ENCODE measurements around the gene RIC8A. TPM values are rescaled to one million over a fixed set of nuclear protein-coding genes. Genes with fewer than 3 reads are reported as not detected.
A peak's percentile ranks its signal among the peaks of the same experiment; 100 is the strongest.

RIC8A gene
- total RNA-seq, 1 experiment from 2014 or later = 91.3 TPM

DNA sequence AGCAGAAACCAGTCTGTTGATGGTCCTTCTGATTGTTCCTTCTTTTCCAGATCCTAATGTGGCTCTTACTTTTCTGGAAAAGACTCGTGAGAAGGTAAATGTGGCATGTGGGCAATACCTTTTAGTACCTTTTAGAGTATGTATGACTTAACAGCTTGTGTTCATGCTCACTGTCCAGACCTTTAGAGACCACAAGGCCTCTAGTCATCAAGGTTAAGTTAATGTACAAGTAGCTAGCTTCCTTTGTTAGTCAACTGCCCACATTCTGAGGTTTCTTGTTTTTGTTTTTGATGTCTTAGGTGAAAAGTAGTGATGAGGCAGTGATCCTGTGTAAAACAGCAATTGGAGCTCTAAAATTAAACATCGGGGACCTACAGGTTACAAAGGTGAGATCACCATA lies 36.9 kb downstream of the RIC8A start:
- no peak for DNase-seq (ENCODE audit: low read depth)

DNA sequence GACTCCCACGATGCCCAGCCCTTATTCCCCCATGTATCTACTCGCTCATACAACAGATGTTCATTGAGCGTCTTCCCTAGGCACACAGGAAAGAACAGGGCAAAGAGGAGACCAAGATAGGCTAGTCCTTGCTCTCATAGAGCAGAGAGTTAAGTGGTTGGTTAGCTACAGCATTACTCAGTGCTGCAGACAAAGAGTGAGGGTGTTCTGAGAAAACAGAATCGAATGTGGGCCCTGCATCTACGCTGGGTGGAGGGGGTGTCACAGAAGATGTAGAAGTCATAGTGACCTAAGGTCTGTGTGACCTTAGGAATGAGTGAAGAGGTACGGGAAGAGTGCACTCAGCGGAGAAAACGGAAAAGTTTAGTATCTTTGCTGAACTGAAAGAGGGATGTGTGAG lies 41.6 kb downstream of the RIC8A start:
- no peak for DNase-seq (ENCODE audit: low read depth)

DNA sequence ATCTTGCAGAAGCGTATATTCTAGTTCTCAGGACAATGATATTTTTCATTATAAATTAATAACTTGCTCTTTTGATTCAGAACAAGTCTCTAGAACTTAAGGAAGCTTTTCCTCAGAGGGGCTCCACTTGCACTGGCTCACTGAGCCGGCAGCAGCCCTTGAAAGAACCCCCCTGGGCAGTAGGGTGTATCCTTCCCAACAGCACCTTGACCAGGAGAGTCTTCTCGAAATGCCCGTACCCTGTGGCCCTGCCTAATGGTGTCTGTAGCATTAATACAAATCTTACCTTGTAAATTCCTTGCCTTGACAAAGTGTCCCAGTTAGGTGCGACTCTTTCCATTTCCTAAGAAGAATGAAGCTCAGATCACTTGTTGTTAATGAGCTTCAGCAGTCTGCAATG lies 42.8 kb downstream of the RIC8A start:
- DNase-seq (ENCODE audit: low read depth) = no peak

DNA sequence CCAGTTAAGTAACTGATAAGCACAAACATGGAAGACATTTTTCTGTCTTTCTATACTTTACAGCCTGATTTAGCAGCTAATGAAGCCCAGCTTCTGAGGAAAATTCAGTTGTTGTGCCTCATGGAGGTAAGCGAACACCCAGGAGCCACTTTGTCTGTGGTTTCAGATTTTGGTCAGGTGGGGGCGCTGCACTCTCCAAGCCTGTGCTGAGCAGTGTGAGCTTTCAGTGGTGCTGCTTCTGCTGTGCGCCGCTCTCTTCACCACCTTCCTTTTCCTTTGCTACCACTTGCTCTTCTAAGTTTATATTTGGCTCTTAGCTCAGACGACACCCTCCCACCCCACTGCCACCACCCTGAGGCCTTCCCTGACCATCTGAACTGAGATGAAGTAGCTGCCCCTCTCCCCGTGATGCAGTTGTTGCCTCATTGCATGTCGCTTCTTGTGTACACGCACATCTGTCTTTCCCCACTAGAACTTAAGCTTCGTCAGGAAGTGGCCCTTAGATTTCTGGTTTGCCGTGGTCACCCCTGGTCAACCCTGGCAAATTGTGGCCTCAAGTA lies 43.3 kb downstream of the RIC8A start:
- DNase-seq (ENCODE audit: low read depth) = peak; percentile 16

DNA sequence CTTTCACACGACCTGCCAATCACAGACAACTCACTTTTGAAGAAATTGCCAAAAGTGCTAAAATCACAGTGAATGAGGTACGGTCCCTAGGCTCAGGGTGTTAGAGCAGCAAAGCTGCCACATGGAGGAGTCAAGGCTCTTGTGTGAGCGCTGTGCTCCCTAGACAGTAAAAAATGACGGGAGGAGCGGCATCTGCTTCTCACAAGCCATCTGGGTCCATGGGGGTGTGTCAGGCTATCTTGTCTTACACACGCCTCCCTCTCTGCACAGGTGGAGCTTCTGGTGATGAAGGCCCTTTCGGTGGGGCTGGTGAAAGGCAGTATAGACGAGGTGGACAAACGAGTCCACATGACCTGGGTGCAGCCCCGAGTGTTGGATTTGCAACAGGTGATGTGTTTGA lies 44.0 kb downstream of the RIC8A start:
- DNase-seq (ENCODE audit: low read depth) = no peak

DNA sequence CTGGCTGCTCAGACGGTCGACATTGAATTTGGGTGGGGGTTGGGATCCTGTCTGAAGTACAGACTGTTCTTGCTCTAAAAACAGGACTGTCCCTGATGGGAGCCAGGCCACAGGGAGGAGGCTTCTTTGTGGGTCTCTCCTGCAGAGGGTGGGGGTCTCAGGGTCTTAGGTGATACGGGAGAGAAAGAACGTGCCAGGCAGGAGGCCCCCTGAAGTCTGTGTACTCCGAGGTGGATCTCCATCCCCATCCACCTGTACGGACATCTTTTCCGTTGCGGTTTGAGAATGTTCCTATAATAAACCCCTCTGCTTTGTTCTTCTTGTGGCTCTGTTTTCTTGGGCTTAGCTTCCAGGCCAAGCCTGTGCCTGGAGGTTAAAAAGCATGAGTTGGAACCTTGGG lies 45.2 kb downstream of the RIC8A start:
- no peak for DNase-seq (ENCODE audit: low read depth)

DNA sequence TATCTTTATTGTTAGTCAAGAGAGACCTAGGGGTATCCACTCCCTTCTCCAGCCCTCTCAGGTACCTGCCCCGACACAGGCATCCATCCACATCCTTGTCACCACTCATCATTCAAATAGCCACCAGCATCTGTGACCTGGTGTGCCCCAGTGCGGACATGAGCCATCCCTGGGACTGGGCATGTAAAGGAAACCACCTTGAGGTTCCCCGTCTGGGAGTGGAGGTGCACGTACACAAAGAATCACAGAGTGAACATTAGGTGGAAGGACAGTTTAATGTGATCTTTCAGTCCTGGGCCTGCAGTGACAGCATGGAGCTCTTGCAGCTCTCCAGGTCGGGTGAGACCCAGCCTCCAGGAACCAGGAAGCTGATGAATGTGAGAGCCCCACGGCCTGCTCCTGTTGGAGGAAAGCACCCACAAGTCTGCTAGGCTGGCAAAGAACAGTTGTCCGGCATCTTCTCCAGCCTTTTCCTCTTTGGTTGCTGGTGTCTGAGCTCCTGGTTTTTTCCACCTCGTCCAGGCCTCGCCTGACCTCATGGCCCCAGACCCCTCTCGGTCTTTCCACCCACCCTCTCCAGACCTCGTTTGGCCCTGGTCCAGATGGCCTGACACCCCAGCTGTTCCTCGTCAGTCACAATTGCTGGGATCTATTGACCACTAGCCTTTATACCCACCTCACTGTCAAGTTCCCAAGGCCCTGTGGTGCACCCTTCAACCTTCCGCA lies 45.8 kb downstream of the RIC8A start:
- DNase-seq (ENCODE audit: low read depth) = no peak

DNA sequence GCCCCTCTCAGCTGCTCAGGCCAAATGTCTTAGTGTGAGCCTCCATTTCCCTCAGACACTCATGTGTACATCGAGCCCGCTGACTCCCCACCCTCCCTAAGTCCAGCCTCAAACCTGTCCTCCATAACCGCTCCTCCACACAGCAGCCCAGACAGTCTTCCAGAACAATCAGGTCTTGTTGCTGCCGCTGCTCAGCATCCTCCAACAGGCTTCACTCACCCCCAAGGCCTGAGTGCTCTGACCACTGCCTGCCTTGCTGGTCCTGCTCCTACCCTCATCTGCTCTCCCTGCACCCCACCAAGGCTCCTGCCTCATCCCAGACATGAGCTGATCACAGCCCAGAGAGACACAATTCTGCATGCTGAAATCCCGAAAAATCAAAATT lies 46.4 kb downstream of the RIC8A start:
- no peak for DNase-seq (ENCODE audit: low read depth)

DNA sequence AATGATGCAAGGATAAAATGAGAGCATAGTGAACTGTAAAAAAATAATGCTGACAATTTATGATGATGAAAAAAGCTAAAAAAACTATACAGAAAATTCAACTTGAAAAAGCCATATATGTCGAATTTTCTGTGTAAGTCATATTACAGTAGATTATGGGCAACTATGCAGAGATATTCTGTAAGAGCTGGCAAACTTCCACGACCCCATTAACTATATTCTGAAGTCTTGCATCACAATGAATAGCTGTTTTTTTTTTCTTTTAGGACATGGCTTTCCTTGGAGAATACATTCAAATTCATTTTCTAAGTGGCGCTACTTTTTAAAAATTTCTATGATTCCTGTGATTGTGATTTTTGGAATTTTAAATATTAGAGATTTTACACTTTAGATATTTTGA lies 47.7 kb downstream of the RIC8A start:
- no peak for DNase-seq (ENCODE audit: low read depth)

DNA sequence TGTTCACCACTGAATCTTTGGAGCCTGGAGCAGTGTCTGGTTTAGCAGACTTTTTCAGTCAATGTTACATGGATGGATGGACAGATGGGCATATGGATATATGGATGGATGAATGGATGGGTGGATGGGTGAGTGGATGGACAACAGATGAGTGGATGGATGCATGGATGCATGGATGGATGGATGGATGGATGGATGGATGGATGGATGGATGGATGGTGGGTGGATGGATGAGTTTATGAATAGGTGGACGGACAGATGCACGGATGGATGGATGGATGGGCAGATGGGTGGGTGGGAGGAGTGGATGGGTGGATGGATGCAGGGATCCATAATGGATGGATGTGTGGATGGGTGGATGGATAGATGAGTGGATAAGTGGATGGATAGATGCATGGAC lies 48.3 kb downstream of the RIC8A start:
- DNase-seq (ENCODE audit: low read depth) = no peak

DNA sequence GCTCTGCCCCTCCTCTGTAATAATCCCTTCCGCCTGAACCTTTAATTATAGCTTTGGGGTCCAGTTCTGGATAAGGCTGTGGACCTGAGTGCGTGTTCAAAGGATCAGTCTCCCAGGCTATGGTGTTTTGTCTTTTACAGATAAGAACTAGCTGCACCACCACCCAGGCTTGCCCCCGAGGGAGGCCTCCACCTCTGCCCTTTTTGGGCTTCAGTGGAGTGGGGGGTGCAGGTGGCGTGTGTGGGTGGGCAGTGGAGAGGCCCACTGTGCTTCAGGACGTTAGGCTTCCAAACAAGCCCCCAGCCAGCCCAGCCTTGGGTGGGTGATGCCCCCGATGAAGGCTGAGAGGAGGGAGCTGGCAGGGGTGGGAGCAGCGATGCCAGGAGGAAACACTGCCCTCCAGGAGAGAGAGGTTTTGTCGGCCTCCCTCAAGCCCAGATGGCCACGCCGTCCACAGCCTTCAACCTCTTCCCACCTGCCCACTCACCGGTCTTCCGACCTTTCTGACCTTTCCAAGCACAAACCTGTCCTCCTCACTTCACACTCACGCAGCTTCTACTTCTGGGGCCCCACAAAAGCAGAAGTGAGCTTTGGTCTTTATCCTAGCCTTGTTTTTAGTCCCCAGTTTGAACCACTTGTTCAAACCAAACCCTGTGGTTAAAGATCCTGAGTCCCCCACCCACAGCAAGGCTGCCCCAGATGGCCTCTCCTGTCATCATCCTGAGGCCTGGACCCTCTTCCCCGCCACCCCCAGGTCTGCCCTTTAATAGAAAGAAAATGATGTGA lies 49.6 kb downstream of the RIC8A start:
- no peak for DNase-seq (ENCODE audit: low read depth)

DNA sequence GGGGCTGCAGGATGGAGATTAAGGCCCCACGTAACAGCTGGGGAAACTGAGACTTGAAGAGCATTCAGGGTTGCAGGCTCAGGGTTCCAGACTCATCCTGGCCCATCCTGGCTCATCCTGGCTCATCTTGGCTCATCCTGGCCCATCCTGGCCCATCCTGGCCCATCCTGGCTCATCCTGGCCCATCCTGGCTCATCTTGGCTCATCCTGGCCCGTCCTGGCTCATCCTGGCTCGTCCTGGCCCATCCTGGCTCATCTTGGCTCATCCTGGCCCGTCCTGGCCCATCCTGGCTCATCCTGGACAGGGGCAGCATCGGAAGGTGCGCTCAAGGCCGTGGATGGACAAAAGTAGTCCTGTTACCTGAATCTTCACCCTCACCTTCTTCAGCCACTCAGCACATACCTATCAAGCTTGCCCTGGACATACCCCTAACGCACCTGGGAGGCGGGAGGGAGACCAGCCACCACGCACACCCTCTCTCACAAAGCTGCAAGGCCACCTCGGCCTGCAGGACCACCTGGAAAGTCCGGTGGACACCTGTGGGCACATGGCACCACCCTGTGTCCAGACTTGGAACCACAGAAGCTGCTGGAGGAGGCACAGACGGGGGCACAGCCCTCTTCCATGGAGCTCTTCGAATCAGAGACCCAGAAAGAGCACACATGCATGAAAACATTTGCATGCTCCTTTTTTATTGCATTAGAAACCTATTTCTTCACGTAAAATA lies 50.4 kb downstream of the RIC8A start:
- no peak for DNase-seq (ENCODE audit: low read depth)

DNA sequence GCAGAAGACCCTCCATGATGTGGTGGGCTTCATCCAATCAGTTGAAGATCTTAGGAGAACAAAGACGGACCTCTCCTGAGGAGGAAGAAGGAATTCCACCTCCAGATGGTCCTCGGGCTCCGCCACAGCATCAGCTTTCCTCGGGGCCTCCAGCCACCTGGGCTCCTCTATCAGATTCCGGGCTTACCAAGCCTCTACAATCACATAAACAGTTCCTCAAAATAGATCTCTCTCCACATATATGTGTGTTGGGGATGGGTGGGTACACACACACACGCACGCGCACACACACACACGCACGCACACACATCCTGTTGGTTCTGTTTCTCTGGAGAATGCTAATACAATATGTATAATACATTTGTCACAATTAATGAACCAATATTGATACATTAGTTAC lies 51.9 kb downstream of the RIC8A start:
- DNase-seq (ENCODE audit: low read depth) = no peak

DNA sequence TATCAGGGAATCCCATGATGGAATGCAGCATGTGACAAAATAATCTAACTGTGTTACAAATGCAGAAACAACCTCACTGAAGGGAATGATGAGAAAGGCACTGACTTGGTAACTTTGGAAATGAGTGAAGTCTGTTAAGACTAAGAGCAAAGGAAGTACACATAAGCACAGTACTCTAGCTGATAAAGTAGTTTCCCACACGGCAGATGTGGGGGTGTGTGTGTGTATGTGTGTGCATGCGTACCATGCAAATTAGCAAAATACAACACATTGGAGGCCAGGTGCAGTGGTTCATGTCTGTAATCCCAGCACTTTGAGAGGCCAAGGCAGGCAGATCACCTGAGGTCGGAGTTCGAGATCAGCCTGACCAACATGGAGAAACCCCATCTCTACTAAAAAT lies 54.1 kb downstream of the RIC8A start:
- no peak for DNase-seq (ENCODE audit: low read depth)

Other genes starting within 250 kb of the RIC8A start
- gene SCGB1C1, start 14.6 kb upstream of the RIC8A start, total RNA-seq (2014; rRNA removed; shearing (Covaris generic)) = not detected in 2 replicates
- gene BET1L, start 309 bp upstream of the RIC8A start, total RNA-seq (2014; rRNA removed; shearing (Covaris generic)) = 9.6 and 10.3 TPM in 2 replicates
- gene SIRT3, start 28.6 kb downstream of the RIC8A start, total RNA-seq (2014; rRNA removed; shearing (Covaris generic)) = 7.0 and 7.6 TPM in 2 replicates
- 136 and 173 TPM in 2 replicates for gene PSMD13, start 29.3 kb downstream of the RIC8A start, total RNA-seq (2014; rRNA removed; shearing (Covaris generic))
- gene NLRP6, start 70.7 kb downstream of the RIC8A start, total RNA-seq (2014; rRNA removed; shearing (Covaris generic)) = not detected in 2 replicates
- gene PGGHG, start 81.4 kb downstream of the RIC8A start, total RNA-seq (2014; rRNA removed; shearing (Covaris generic)) = 1.3 and 1.6 TPM in 2 replicates
- gene IFITM5, start 91.8 kb downstream of the RIC8A start, total RNA-seq (2014; rRNA removed; shearing (Covaris generic)) = not detected in 2 replicates
- 28.0 and 30.6 TPM in 2 replicates for gene IFITM2, start 100.1 kb downstream of the RIC8A start, total RNA-seq (2014; rRNA removed; shearing (Covaris generic))
- 13.6 and 14.3 TPM in 2 replicates for gene IFITM1, start 106.3 kb downstream of the RIC8A start, total RNA-seq (2014; rRNA removed; shearing (Covaris generic))
- gene IFITM3, start 113.2 kb downstream of the RIC8A start, total RNA-seq (2014; rRNA removed; shearing (Covaris generic)) = 102 and 111 TPM in 2 replicates
- not detected in 2 replicates for gene B4GALNT4, start 161.8 kb downstream of the RIC8A start, total RNA-seq (2014; rRNA removed; shearing (Covaris generic))
- 0.84 and 2.9 TPM in 2 replicates for gene PKP3, start 186.5 kb downstream of the RIC8A start, total RNA-seq (2014; rRNA removed; shearing (Covaris generic))
- gene SIGIRR, start 207.3 kb downstream of the RIC8A start, total RNA-seq (2014; rRNA removed; shearing (Covaris generic)) = 14.3 and 19.2 TPM in 2 replicates
- not detected in 2 replicates for gene ANO9, start 234.3 kb downstream of the RIC8A start, total RNA-seq (2014; rRNA removed; shearing (Covaris generic))
- gene PTDSS2, start 242.6 kb downstream of the RIC8A start, total RNA-seq (2014; rRNA removed; shearing (Covaris generic)) = 13.2 and 16.8 TPM in 2 replicates